Keratinocyte (primary cell): ENCODE data around the gene TSR3. TPM values are rescaled to one million over a fixed set of nuclear protein-coding genes. Genes with fewer than 3 reads are reported as not detected.
A peak's percentile ranks its signal among the peaks of the same experiment; 100 is the strongest.

Experiments
- DNase-seq: peaks from one replicate; pipeline ENCODE4 v3.0.0-alpha.2; 2011; ENCODE audit warnings: low read depth, missing footprints, low spot score
- FAIRE-seq: peaks from 2 replicates; lab custom pipeline; 2011; peaks lifted over from hg19 to GRCh38; lab: Jason Lieb, UNC
- H2AFZ ChIP-seq: 2 replicates; pipeline ENCODE4 v1.6.0; 2012; ENCODE audit warnings: low read length, control low read depth, inconsistent platforms; ENCODE audit not compliant: control insufficient read depth
- H3K27ac ChIP-seq: 2 replicates; pipeline ENCODE4 v1.5.1; 2011; ENCODE audit warnings: low read length; ENCODE audit not compliant: control insufficient read depth, insufficient read depth
- H3K27me3 ChIP-seq: 3 replicates; pipeline ENCODE4 v1.6.0; 2011; ENCODE audit warnings: low read length; ENCODE audit not compliant: control insufficient read depth, insufficient read depth; ENCODE audit errors: extremely low read depth
- H3K36me3 ChIP-seq, 2 experiments: 2 replicates in 1 of 2; 3 replicates in 1 of 2; pipeline ENCODE4 v1.5.1; 2011; ENCODE audit warnings: low read length in 2 of 2, mild to moderate bottlenecking in 1 of 2; ENCODE audit not compliant: control insufficient read depth in 2 of 2, insufficient read depth in 2 of 2; ENCODE audit errors: extremely low read depth in 1 of 2
- H3K4me1 ChIP-seq: 3 replicates; pipeline ENCODE4 v1.5.1; 2011; ENCODE audit warnings: low read length; ENCODE audit not compliant: control insufficient read depth, insufficient read depth; ENCODE audit errors: extremely low read depth
- H3K4me2 ChIP-seq: 3 replicates; pipeline ENCODE4 v1.6.0; 2011; ENCODE audit warnings: low read depth, low read length; ENCODE audit not compliant: control insufficient read depth, insufficient read depth; ENCODE audit errors: extremely low read depth
- H3K4me3 ChIP-seq, 3 experiments: fragments of 200-600 bp in 1 of 3; sonication (generic) in 1 of 3; 2 replicates in 2 of 3; 3 replicates in 1 of 3; pipeline ENCODE4 v1.5.1; 2011 to 2016; ENCODE audit warnings: low read length in 3 of 3, mild to moderate bottlenecking in 3 of 3, control low read depth in 2 of 3, inconsistent platforms in 1 of 3, low read depth in 1 of 3, mixed read lengths in 1 of 3, mixed run types in 1 of 3, moderate library complexity in 1 of 3; ENCODE audit not compliant: control insufficient read depth in 2 of 3, insufficient read depth in 2 of 3; ENCODE audit errors: extremely low read depth in 1 of 3
- H3K79me2 ChIP-seq: 2 replicates; pipeline ENCODE4 v1.6.0; 2012; ENCODE audit warnings: low read length; ENCODE audit not compliant: control insufficient read depth, insufficient read depth
- H3K9ac ChIP-seq: 3 replicates; pipeline ENCODE4 v1.6.0; 2011; ENCODE audit warnings: low read length; ENCODE audit not compliant: control insufficient read depth, insufficient read depth; ENCODE audit errors: extremely low read depth
- H3K9me1 ChIP-seq: 3 replicates; pipeline ENCODE4 v1.6.0; 2011; ENCODE audit warnings: low read length; ENCODE audit not compliant: control insufficient read depth, insufficient read depth; ENCODE audit errors: extremely low read depth
- H3K9me3 ChIP-seq: 2 replicates; pipeline ENCODE4 v1.5.1; 2012; ENCODE audit warnings: low read depth, low read length; ENCODE audit not compliant: control insufficient read depth
- H4K20me1 ChIP-seq: 3 replicates; pipeline ENCODE4 v1.6.0; 2011; ENCODE audit warnings: low read length; ENCODE audit not compliant: control insufficient read depth, insufficient read depth; ENCODE audit errors: extremely low read depth
- EZH2 ChIP-seq: IDR thresholded peaks from one replicate; pipeline ENCODE4 v1.6.1; 2012; ENCODE audit warnings: inconsistent platforms, mild to moderate bottlenecking, low read length, moderate library complexity
- dilution Hi-C: fragments of 300-500 bp; cut with MboI; formaldehyde crosslinking; loops from one replicate; pipeline ENCODE4 v1.7.0; 2020; ENCODE audit warnings: low sequenced_read_pairs; ENCODE audit not compliant: extremely low pct_ligation_motif_present
- polyA plus RNA-seq, 5 experiments: library from polyadenylated mRNA; depleted of rRNA in 3 of 5; stranded (reverse) in 3 of 5; stranded (forward) in 1 of 5; unstranded in 1 of 5; fragments of >200 nt; gene quantifications; 1 replicate in 1 of 5; 2 replicates in 3 of 5; 3 replicates in 1 of 5; pipeline versions ENCODE4 v1.2.1 to v1.2.3, GENCODE V29; 2011 to 2012; ENCODE audit warnings: missing spikeins in 2 of 5, low read depth in 1 of 5, low replicate concordance in 1 of 5
- TF ChIP-seq, protein P1 (sequence below), 3 experiments: IDR thresholded peaks in 1 of 3; conservative IDR thresholded peaks in 1 of 3; optimal IDR thresholded peaks in 1 of 3; 2 replicates in 2 of 3; 3 replicates in 1 of 3; pipeline versions ENCODE3 to v1.5.1; 2011; ENCODE audit warnings: low read length in 3 of 3, mild to moderate bottlenecking in 3 of 3, moderate library complexity in 2 of 3, control low read depth in 1 of 3, inconsistent platforms in 1 of 3; ENCODE audit not compliant: insufficient read depth in 2 of 3; ENCODE audit errors: extremely low read depth in 1 of 3

The TSR3 gene
- polyA plus RNA-seq, 1 donor (not counting 4 experiments of a cell fraction or from before 2014, with no cell fraction given): 33.0 TPM

DNA sequence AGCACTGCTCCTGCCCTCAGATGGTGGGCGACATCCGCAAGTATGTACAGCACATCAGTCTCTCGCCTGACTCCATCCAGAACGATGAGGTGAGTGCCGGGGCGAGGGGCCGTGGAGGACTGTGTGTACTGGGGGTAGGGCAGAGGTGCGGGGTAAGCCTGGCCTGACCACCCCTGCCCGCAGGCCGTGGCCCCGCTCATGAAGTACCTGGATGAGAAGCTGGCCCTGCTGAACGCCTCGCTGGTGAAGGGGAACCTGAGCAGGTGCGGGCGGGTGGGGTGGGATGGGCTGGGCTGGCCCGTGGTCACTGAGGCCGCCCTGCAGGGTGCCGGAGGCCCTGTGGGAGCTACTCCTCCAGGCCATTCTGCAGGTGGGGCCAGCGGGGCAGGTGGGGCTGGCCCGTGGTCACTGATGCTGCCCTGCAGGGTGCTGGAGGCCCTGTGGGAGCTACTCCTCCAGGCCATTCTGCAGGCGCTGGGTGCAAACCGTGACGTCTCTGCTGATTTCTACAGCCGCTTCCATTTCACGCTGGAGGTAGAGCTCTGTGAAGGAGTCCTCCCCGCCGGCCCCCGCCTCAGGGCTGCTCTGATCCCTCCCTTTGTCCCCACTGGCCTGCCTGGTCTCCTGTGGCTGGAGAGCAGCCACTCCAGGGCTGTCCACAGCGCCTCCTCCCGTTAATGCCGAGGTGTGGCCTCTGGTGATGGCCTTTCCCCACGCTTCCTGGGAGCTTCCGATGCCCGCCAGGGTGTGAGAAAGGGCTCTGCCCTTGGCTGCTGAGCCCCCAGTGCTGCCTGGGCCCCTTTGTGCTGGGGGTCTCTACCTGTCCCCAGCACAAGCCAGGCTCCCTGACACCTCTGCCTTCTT lies 5.0 kb downstream of the TSR3 start:
- Histone ChIP-seq H3K4me1 (peaks cover 30% of the 10 kb centered on the region), H3K4me3 (no peak overlapping the region), H3K27ac (no peak overlapping the region), H3K79me2 (peaks cover 16% of the 10 kb centered on the region), H3K27me3 (peaks cover 11% of the 10 kb centered on the region), H3K36me3 (peaks cover 12 to 15% of the 10 kb centered on the region in 2 experiments), H4K20me1 (peaks cover 2% of the 10 kb centered on the region), H3K4me2 (peak overlapping the region; percentile 27), H3K9ac (no peak overlapping the region), H3K9me1 (no peaks in the 10 kb centered on the region), H2AFZ (no peak overlapping the region), H3K9me3 (no peaks in the 10 kb centered on the region)
- dilution Hi-C loops: no loop called here
- no peak for FAIRE-seq
- no peak for DNase-seq
- TF ChIP-seq, protein P1, sequence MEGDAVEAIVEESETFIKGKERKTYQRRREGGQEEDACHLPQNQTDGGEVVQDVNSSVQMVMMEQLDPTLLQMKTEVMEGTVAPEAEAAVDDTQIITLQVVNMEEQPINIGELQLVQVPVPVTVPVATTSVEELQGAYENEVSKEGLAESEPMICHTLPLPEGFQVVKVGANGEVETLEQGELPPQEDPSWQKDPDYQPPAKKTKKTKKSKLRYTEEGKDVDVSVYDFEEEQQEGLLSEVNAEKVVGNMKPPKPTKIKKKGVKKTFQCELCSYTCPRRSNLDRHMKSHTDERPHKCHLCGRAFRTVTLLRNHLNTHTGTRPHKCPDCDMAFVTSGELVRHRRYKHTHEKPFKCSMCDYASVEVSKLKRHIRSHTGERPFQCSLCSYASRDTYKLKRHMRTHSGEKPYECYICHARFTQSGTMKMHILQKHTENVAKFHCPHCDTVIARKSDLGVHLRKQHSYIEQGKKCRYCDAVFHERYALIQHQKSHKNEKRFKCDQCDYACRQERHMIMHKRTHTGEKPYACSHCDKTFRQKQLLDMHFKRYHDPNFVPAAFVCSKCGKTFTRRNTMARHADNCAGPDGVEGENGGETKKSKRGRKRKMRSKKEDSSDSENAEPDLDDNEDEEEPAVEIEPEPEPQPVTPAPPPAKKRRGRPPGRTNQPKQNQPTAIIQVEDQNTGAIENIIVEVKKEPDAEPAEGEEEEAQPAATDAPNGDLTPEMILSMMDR (optimal IDR thresholded peaks at IDR 0.05 in 1 of 3, IDR thresholded peaks at IDR 0.05 in 1 of 3, conservative IDR thresholded peaks at IDR 0.05 in 1 of 3; ENCODE audit: extremely low read depth in 1 of 3, insufficient read depth in 2 of 3, low read length in 3 of 3): peak; percentile 31 to 63 (median 61)
- TF ChIP-seq EZH2: no peak

GRCh38 chr16:1345651-1346421 lies 5.8 kb downstream of the TSR3 start:
- peaks cover 2% of the 10 kb centered on the region for H4K20me1 ChIP-seq
- peaks cover 28% of the 10 kb centered on the region for H3K4me1 ChIP-seq
- no peaks in the 10 kb centered on the region for H3K9me1 ChIP-seq
- H3K9ac ChIP-seq: no peak overlapping the region
- H3K27ac ChIP-seq: no peak overlapping the region
- H3K4me3 ChIP-seq: no peak overlapping the region
- TF ChIP-seq, protein P1 (optimal IDR thresholded peaks at IDR 0.05 in 1 of 3, IDR thresholded peaks at IDR 0.05 in 1 of 3, conservative IDR thresholded peaks at IDR 0.05 in 1 of 3; ENCODE audit: extremely low read depth in 1 of 3, insufficient read depth in 2 of 3, low read length in 3 of 3): no peak
- no peak for TF ChIP-seq EZH2
- peaks cover 12 to 15% of the 10 kb centered on the region in 2 experiments for H3K36me3 ChIP-seq
- H3K9me3 ChIP-seq: no peaks in the 10 kb centered on the region
- peaks cover 14% of the 10 kb centered on the region for H3K27me3 ChIP-seq
- no peak for DNase-seq
- dilution Hi-C loops: no loop called here
- H3K4me2 ChIP-seq: no peak overlapping the region
- H2AFZ ChIP-seq: no peak overlapping the region
- no peak for FAIRE-seq
- H3K79me2 ChIP-seq: peaks cover 8% of the 10 kb centered on the region
